ENCODE measurements around the gene PTRH2.

Gene PTRH2

GRCh38 chr17:59688496-59688895 is 18.7 kb downstream of the PTRH2 start:
- peaks cover 31% of the 10 kb centered on the region for H3K36me3 ChIP-seq (ENCODE audit: control insufficient read depth, insufficient read depth, low read length)
- H3K27me3 ChIP-seq (ENCODE audit: control insufficient read depth, insufficient read depth, low read length): no peaks in the 10 kb centered on the region
- no peak overlapping the region for H3K9ac ChIP-seq (ENCODE audit: low read depth, low read length)
- H3K4me1 ChIP-seq (ENCODE audit: control insufficient read depth, insufficient read depth, low read length): no peaks in the 10 kb centered on the region
- no peaks in the 10 kb centered on the region for H3K9me3 ChIP-seq (ENCODE audit: control insufficient read depth, insufficient read depth, low read length)
- no peak overlapping the region for H3K4me3 ChIP-seq (ENCODE audit: low read depth, low read length)

- Histone ChIP-seq H3K36me3 (ENCODE audit: control insufficient read depth, insufficient read depth, low read length) (peaks cover 34% of the 10 kb centered on the region), H3K4me3 (ENCODE audit: low read depth, low read length) (no peak overlapping the region), H3K4me1 (ENCODE audit: control insufficient read depth, insufficient read depth, low read length) (no peaks in the 10 kb centered on the region), H3K27me3 (ENCODE audit: control insufficient read depth, insufficient read depth, low read length) (no peaks in the 10 kb centered on the region), H3K9me3 (ENCODE audit: control insufficient read depth, insufficient read depth, low read length) (no peaks in the 10 kb centered on the region), H3K9ac (ENCODE audit: low read depth, low read length) (no peak overlapping the region)
Measured at GRCh38 chr17:59688008-59688407, 19.2 kb downstream of the PTRH2 start.

GRCh38 chr17:59684967-59685366 is 22.3 kb downstream of the PTRH2 start:
- H3K27me3 ChIP-seq (ENCODE audit: control insufficient read depth, insufficient read depth, low read length): no peaks in the 10 kb centered on the region
- H3K36me3 ChIP-seq (ENCODE audit: control insufficient read depth, insufficient read depth, low read length): peaks cover 46% of the 10 kb centered on the region
- H3K9me3 ChIP-seq (ENCODE audit: control insufficient read depth, insufficient read depth, low read length): no peaks in the 10 kb centered on the region
- no peak overlapping the region for H3K9ac ChIP-seq (ENCODE audit: low read depth, low read length)
- no peak overlapping the region for H3K4me3 ChIP-seq (ENCODE audit: low read depth, low read length)
- no peaks in the 10 kb centered on the region for H3K4me1 ChIP-seq (ENCODE audit: control insufficient read depth, insufficient read depth, low read length)

DNA sequence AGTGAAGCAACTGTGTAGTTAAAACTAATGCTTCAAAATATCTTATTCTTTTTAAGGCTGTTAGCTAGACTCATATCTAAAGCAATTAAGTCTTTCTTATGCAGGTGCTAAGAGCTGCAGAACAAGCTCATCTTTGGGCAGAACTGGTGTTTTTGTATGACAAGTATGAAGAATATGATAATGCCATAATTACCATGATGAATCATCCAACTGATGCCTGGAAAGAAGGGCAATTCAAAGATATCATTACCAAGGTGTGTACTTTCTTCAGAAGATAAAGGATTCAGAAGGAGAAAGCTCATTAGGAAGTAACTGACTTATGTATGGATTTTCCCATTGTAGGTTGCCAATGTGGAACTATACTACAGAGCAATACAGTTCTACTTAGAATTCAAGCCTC is 23.9 kb downstream of the PTRH2 start:
- no peak overlapping the region for H3K9ac ChIP-seq (ENCODE audit: low read depth, low read length)
- no peaks in the 10 kb centered on the region for H3K27me3 ChIP-seq (ENCODE audit: control insufficient read depth, insufficient read depth, low read length)
- H3K36me3 ChIP-seq (ENCODE audit: control insufficient read depth, insufficient read depth, low read length): peaks cover 52% of the 10 kb centered on the region
- no peaks in the 10 kb centered on the region for H3K4me1 ChIP-seq (ENCODE audit: control insufficient read depth, insufficient read depth, low read length)
- no peaks in the 10 kb centered on the region for H3K9me3 ChIP-seq (ENCODE audit: control insufficient read depth, insufficient read depth, low read length)
- H3K4me3 ChIP-seq (ENCODE audit: low read depth, low read length): no peak overlapping the region

- Histone ChIP-seq H3K4me3 (ENCODE audit: low read depth, low read length) (no peak overlapping the region), H3K9ac (ENCODE audit: low read depth, low read length) (no peak overlapping the region), H3K36me3 (ENCODE audit: control insufficient read depth, insufficient read depth, low read length) (peaks cover 51% of the 10 kb centered on the region), H3K9me3 (ENCODE audit: control insufficient read depth, insufficient read depth, low read length) (no peaks in the 10 kb centered on the region), H3K27me3 (ENCODE audit: control insufficient read depth, insufficient read depth, low read length) (no peaks in the 10 kb centered on the region), H3K4me1 (ENCODE audit: control insufficient read depth, insufficient read depth, low read length) (no peaks in the 10 kb centered on the region)
Measured at GRCh38 chr17:59680314-59680713, 26.9 kb downstream of the PTRH2 start.

- Histone ChIP-seq H3K9me3 (ENCODE audit: control insufficient read depth, insufficient read depth, low read length) (no peaks in the 10 kb centered on the region), H3K27me3 (ENCODE audit: control insufficient read depth, insufficient read depth, low read length) (no peaks in the 10 kb centered on the region), H3K9ac (ENCODE audit: low read depth, low read length) (no peak overlapping the region), H3K4me3 (ENCODE audit: low read depth, low read length) (no peak overlapping the region), H3K4me1 (ENCODE audit: control insufficient read depth, insufficient read depth, low read length) (no peaks in the 10 kb centered on the region), H3K36me3 (ENCODE audit: control insufficient read depth, insufficient read depth, low read length) (peaks cover 40% of the 10 kb centered on the region)
Measured at GRCh38 chr17:59678918-59679317, 28.3 kb downstream of the PTRH2 start.

- Histone ChIP-seq H3K4me1 (ENCODE audit: control insufficient read depth, insufficient read depth, low read length) (no peaks in the 10 kb centered on the region), H3K36me3 (ENCODE audit: control insufficient read depth, insufficient read depth, low read length) (peaks cover 28% of the 10 kb centered on the region), H3K4me3 (ENCODE audit: low read depth, low read length) (no peak overlapping the region), H3K27me3 (ENCODE audit: control insufficient read depth, insufficient read depth, low read length) (no peaks in the 10 kb centered on the region), H3K9me3 (ENCODE audit: control insufficient read depth, insufficient read depth, low read length) (no peaks in the 10 kb centered on the region), H3K9ac (ENCODE audit: low read depth, low read length) (no peak overlapping the region)
Measured at GRCh38 chr17:59676716-59677115, 30.5 kb downstream of the PTRH2 start.

DNA sequence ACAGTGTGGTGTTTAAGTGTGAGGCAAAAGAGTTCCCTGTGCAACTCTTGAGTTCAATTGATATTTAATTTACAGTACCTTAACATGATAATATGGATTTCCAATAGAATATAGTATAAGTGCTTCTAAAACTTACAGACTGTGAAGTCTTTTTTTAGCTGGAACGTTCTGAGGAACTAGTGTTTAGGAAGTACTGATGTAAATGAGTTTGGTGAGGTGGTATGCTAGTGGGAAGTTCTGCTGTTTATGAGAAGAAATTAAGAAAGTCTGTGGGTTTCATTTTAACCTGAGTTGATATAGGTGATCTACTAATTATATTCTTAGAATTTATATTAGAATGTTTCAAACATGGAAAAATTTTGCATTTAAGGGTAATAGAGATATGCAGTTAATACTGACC is 32.0 kb downstream of the PTRH2 start:
- Histone ChIP-seq H3K4me3 (ENCODE audit: low read depth, low read length) (no peak overlapping the region), H3K36me3 (ENCODE audit: control insufficient read depth, insufficient read depth, low read length) (peaks cover 18% of the 10 kb centered on the region), H3K9ac (ENCODE audit: low read depth, low read length) (no peak overlapping the region), H3K9me3 (ENCODE audit: control insufficient read depth, insufficient read depth, low read length) (no peaks in the 10 kb centered on the region), H3K4me1 (ENCODE audit: control insufficient read depth, insufficient read depth, low read length) (no peaks in the 10 kb centered on the region), H3K27me3 (ENCODE audit: control insufficient read depth, insufficient read depth, low read length) (no peaks in the 10 kb centered on the region)

DNA sequence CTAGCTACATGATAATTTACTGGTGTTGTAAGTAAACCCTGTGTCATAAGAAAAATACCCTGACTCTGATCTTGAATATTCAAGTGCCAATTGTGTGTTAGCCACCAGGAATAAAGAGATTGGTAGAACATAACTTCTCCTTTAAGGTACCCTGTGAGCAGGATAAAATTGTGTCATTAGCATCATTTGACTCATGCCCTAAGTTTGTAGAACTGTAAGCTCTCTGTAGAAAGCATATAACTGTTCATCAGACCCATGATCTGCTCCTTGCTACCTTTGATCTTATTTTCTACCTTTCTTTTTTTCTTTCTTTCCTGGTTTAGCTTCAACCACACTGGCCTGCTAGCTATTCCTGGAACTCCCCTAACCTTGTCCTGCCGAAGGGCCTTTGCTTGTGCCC is 35.8 kb downstream of the PTRH2 start:
- no peak overlapping the region for H3K4me3 ChIP-seq (ENCODE audit: low read depth, low read length)
- H3K9ac ChIP-seq (ENCODE audit: low read depth, low read length): no peak overlapping the region
- H3K36me3 ChIP-seq (ENCODE audit: control insufficient read depth, insufficient read depth, low read length): peaks cover 17% of the 10 kb centered on the region
- H3K4me1 ChIP-seq (ENCODE audit: control insufficient read depth, insufficient read depth, low read length): no peaks in the 10 kb centered on the region
- no peaks in the 10 kb centered on the region for H3K9me3 ChIP-seq (ENCODE audit: control insufficient read depth, insufficient read depth, low read length)
- H3K27me3 ChIP-seq (ENCODE audit: control insufficient read depth, insufficient read depth, low read length): no peaks in the 10 kb centered on the region

DNA sequence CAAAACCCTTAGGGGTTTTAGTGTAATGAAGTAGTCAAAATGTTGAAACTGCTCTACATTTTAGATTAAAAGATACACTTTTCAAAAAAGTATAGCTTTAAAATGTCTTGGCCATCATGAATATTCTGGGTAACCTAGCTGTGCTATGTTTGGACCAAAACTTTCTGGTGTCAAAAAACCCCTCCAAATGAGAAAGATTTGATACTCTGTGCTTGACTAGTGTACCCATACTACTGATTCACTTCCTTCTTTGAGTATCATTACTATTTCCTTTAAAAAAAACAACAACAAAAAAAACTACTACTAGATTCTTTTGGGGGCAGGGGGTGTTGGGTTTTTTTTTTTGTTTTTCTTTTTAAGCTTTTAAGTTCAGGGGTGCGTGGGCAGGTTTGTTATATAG is 37.3 kb downstream of the PTRH2 start:
- Histone ChIP-seq H3K4me3 (ENCODE audit: low read depth, low read length) (no peak overlapping the region), H3K4me1 (ENCODE audit: control insufficient read depth, insufficient read depth, low read length) (no peaks in the 10 kb centered on the region), H3K9ac (ENCODE audit: low read depth, low read length) (no peak overlapping the region), H3K36me3 (ENCODE audit: control insufficient read depth, insufficient read depth, low read length) (peaks cover 16% of the 10 kb centered on the region), H3K9me3 (ENCODE audit: control insufficient read depth, insufficient read depth, low read length) (no peaks in the 10 kb centered on the region), H3K27me3 (ENCODE audit: control insufficient read depth, insufficient read depth, low read length) (no peaks in the 10 kb centered on the region)

DNA sequence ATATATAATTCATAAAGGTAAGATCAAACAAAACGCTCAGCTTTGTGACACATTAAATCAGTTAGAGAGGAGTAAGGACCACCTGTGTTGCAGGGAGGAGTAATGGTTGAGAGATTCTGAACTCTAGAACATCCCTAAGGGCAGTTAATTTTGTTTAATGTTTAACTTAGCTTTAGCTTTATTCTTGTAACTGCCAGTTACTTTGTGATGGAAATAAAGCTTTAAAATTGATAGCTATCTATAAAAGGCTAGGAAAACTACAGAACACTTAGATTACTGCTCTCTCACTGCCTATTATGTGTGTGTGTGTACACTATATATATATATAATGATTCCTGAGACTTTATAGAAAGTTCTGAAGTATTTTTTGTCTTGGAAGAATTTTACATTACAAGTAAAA is 37.8 kb downstream of the PTRH2 start:
- no peaks in the 10 kb centered on the region for H3K27me3 ChIP-seq (ENCODE audit: control insufficient read depth, insufficient read depth, low read length)
- H3K36me3 ChIP-seq (ENCODE audit: control insufficient read depth, insufficient read depth, low read length): peaks cover 20% of the 10 kb centered on the region
- H3K9ac ChIP-seq (ENCODE audit: low read depth, low read length): no peak overlapping the region
- H3K4me3 ChIP-seq (ENCODE audit: low read depth, low read length): no peak overlapping the region
- H3K9me3 ChIP-seq (ENCODE audit: control insufficient read depth, insufficient read depth, low read length): no peaks in the 10 kb centered on the region
- H3K4me1 ChIP-seq (ENCODE audit: control insufficient read depth, insufficient read depth, low read length): no peaks in the 10 kb centered on the region

GRCh38 chr17:59668816-59669215 is 38.4 kb downstream of the PTRH2 start:
- peaks cover 19% of the 10 kb centered on the region for H3K36me3 ChIP-seq (ENCODE audit: control insufficient read depth, insufficient read depth, low read length)
- no peak overlapping the region for H3K9ac ChIP-seq (ENCODE audit: low read depth, low read length)
- H3K9me3 ChIP-seq (ENCODE audit: control insufficient read depth, insufficient read depth, low read length): no peaks in the 10 kb centered on the region
- H3K27me3 ChIP-seq (ENCODE audit: control insufficient read depth, insufficient read depth, low read length): no peaks in the 10 kb centered on the region
- H3K4me1 ChIP-seq (ENCODE audit: control insufficient read depth, insufficient read depth, low read length): no peaks in the 10 kb centered on the region
- no peak overlapping the region for H3K4me3 ChIP-seq (ENCODE audit: low read depth, low read length)

GRCh38 chr17:59666235-59666634 is 41.0 kb downstream of the PTRH2 start:
- H3K27me3 ChIP-seq (ENCODE audit: control insufficient read depth, insufficient read depth, low read length): no peaks in the 10 kb centered on the region
- H3K36me3 ChIP-seq (ENCODE audit: control insufficient read depth, insufficient read depth, low read length): peaks cover 27% of the 10 kb centered on the region

More at GRCh38 chr17:59666235-59666634, 41.0 kb downstream of the PTRH2 start:
- no peak overlapping the region for H3K9ac ChIP-seq (ENCODE audit: low read depth, low read length)
- no peaks in the 10 kb centered on the region for H3K9me3 ChIP-seq (ENCODE audit: control insufficient read depth, insufficient read depth, low read length)
- H3K4me1 ChIP-seq (ENCODE audit: control insufficient read depth, insufficient read depth, low read length): no peaks in the 10 kb centered on the region
- H3K4me3 ChIP-seq (ENCODE audit: low read depth, low read length): no peak overlapping the region

Measured in iPS-15b (cell line).